MCF 10A (cell line): ENCODE data around the gene SNAPIN. TPM values are rescaled to one million over a fixed set of nuclear protein-coding genes. Genes with fewer than 3 reads are reported as not detected.

ENCODE experiments used
- BruUV-seq: library from RNA; stranded (reverse); fragments of 400-500 nt; replicated peaks from 2 replicates; lab custom pipeline; 2021; lab: Mats Ljungman, UMichigan
- CTCF ChIA-PET: fragments of 300-600 bp; sonication (Branson Sonifier 250); formaldehyde crosslinking; extraction: SDS; loops from one replicate; lab custom pipeline; 2021; ENCODE audit warnings: antibody characterized with exemption, inconsistent platforms; lab: Yijun Ruan, JAX
- POLR2A ChIA-PET: fragments of 300-600, 350-650 bp; sonication (Branson Sonifier 250); formaldehyde crosslinking; extraction: SDS; loops from one replicate; lab custom pipeline; 2020; ENCODE audit warnings: antibody characterized with exemption, inconsistent platforms; lab: Yijun Ruan, JAX
- DNase-seq: peaks from one replicate; pipeline ENCODE4 v3.0.0-alpha.2; 2018; ENCODE audit not compliant: unreplicated experiment
- H3K27ac Mint-ChIP-seq: one replicate; pipeline ENCODE4 v1.8.0; 2022; ENCODE audit warnings: mild to moderate bottlenecking, low read depth, mixed read lengths; ENCODE audit not compliant: unreplicated experiment
- H3K27me3 Mint-ChIP-seq: one replicate; pipeline ENCODE4 v1.8.0; 2022; ENCODE audit warnings: mixed read lengths; ENCODE audit not compliant: insufficient read depth, unreplicated experiment
- H3K36me3 Mint-ChIP-seq: one replicate; pipeline ENCODE4 v1.8.0; 2022; ENCODE audit warnings: mild to moderate bottlenecking, moderate library complexity, mixed read lengths; ENCODE audit not compliant: insufficient read depth, unreplicated experiment
- H3K4me1 Mint-ChIP-seq: one replicate; pipeline ENCODE4 v1.8.0; 2022; ENCODE audit warnings: mixed read lengths; ENCODE audit not compliant: insufficient read depth, unreplicated experiment
- H3K4me3 Mint-ChIP-seq: one replicate; pipeline ENCODE4 v1.8.0; 2022; ENCODE audit warnings: mild to moderate bottlenecking, moderate library complexity, mixed read lengths; ENCODE audit not compliant: unreplicated experiment
- H3K9me3 Mint-ChIP-seq: one replicate; pipeline ENCODE4 v1.8.0; 2022; ENCODE audit warnings: mixed read lengths; ENCODE audit not compliant: unreplicated experiment
- intact Hi-C: fragments of 100-400 bp; cut with micrococcal nuclease; formaldehyde crosslinking; loops from 2 replicates; pipeline ENCODE4 v1.14.1; 2022
- total RNA-seq: library from RNA; stranded (reverse); gene quantifications from 2 replicates; pipeline ENCODE4 v1.2.3, GENCODE V29; 2022
- TF ChIP-seq, protein P1 (sequence below): fragments of 200-600 bp; IDR thresholded peaks from one replicate; pipeline ENCODE4 v1.8.0; 2022; ENCODE audit warnings: antibody characterized with exemption, mild to moderate bottlenecking; ENCODE audit not compliant: unreplicated experiment

SNAPIN gene
- total RNA-seq, 1 experiment from 2014 or later, result 63.7 TPM

DNA sequence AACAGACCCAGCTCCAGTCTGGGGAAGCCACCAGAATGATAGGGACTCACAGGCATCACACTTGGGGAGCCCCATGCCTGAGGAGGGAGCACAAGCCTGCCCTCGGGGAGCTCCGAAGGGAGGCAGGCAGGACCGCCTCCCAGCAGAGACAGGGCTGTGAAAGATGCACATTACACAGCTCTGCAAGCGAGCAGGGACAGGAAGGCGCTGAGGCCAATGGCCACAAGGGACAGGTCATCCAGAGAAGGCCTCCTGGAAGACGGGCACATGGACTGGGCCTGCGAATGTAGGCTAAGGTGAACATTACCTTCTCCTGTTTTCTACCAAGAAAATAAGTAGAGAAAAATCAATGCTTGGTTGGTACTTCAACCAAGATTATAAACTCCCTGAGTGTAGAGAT is 24.2 kb downstream of the SNAPIN start:
- Mint-ChIP-seq H3K4me3 (no peak overlapping the region), H3K4me1 (peaks cover 15% of the 10 kb centered on the region), H3K9me3 (no peaks in the 10 kb centered on the region), H3K27me3 (peaks cover 55% of the 10 kb centered on the region), H3K27ac (no peak overlapping the region), H3K36me3 (no peaks in the 10 kb centered on the region)
- CTCF ChIA-PET, result interaction anchor here (1.0 kb wide), 1 partner anchor 295 kb away, joined by 8 read pairs; the partner anchor contains the start of gene JTB
- TF ChIP-seq, protein P1, sequence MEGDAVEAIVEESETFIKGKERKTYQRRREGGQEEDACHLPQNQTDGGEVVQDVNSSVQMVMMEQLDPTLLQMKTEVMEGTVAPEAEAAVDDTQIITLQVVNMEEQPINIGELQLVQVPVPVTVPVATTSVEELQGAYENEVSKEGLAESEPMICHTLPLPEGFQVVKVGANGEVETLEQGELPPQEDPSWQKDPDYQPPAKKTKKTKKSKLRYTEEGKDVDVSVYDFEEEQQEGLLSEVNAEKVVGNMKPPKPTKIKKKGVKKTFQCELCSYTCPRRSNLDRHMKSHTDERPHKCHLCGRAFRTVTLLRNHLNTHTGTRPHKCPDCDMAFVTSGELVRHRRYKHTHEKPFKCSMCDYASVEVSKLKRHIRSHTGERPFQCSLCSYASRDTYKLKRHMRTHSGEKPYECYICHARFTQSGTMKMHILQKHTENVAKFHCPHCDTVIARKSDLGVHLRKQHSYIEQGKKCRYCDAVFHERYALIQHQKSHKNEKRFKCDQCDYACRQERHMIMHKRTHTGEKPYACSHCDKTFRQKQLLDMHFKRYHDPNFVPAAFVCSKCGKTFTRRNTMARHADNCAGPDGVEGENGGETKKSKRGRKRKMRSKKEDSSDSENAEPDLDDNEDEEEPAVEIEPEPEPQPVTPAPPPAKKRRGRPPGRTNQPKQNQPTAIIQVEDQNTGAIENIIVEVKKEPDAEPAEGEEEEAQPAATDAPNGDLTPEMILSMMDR, result no peak
- intact Hi-C loops, result no loop called here
- no TSS peak for BruUV-seq
- no peak for DNase-seq
- POLR2A ChIA-PET, result interaction anchor here (0.6 to 0.8 kb wide), 2 partner anchors 11 to 49 kb away, joined by 3 read pairs; partner anchors contain the start of gene CHTOP

- DNase-seq, result peak; percentile 53
- intact Hi-C loops, result no loop called here
- Mint-ChIP-seq H3K36me3 (no peaks in the 10 kb centered on the region), H3K4me1 (peaks cover 9% of the 10 kb centered on the region), H3K27ac (no peak overlapping the region), H3K27me3 (peaks cover 46% of the 10 kb centered on the region), H3K4me3 (no peak overlapping the region), H3K9me3 (no peaks in the 10 kb centered on the region)
- TF ChIP-seq, protein P1, result no peak
- no TSS peak for BruUV-seq
- ChIA-PET POLR2A (no interaction called here), CTCF (interaction anchor here (0.6 to 1.0 kb wide), 4 partner anchors 15 to 172 kb away, joined by 3 to 5 read pairs (median 4); no protein-coding TSS in a partner anchor)
Observed at GRCh38 chr1:153683854-153684253, 25.4 kb downstream of the SNAPIN start.

- H3K27me3 Mint-ChIP-seq, result peaks cover 35% of the 10 kb centered on the region
- BruUV-seq, result no TSS peak
- peaks cover 8% of the 10 kb centered on the region for H3K4me1 Mint-ChIP-seq
- H3K9me3 Mint-ChIP-seq, result no peaks in the 10 kb centered on the region
- H3K27ac Mint-ChIP-seq, result no peak overlapping the region
- CTCF ChIA-PET, result interaction anchor here (0.7 to 1.0 kb wide), 3 partner anchors 8 to 65 kb away, joined by 3 read pairs; no protein-coding TSS in a partner anchor
- DNase-seq, result no peak
- POLR2A ChIA-PET, result no interaction called here
- no peak overlapping the region for H3K4me3 Mint-ChIP-seq
- TF ChIP-seq, protein P1, result no peak
- intact Hi-C loops, result no loop called here
- H3K36me3 Mint-ChIP-seq, result no peaks in the 10 kb centered on the region
Observed at GRCh38 chr1:153684892-153685291, 26.4 kb downstream of the SNAPIN start.

DNA sequence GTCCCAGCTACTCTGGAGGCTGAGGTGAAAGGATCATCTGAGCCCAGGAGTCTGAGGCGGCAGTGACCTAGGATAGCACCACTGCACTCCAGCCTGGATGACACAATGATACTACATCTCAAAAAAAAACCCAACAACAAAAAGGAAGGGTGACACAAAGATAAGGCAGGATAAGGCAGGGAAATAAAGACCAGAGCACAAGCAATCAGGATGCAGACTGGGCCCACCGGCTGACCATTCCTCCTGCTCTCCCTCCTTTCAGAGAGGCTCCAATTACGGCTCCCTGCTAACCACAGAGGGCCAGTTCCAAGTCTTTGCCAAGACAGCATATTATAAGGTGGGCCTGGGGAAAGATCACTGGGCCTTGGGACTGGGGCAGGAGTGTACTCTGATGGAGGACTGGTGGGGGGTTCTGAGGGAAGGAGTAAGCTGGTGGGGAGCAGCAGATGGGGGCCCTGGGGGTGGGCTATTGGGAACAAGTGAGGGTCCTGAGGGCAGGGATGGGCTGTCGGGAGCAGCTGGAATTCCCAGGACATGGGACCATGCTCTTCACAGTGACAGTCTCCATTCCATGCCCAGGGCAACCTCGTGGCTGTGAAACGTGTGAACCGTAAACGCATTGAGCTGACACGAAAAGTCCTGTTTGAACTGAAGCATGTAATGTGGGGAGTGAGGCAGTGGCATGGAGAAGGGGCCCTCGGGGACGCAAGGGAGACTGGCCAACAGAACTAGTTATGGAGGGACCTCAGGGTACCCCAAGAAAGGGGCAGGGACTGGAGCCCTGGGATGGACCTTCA is 27.2 kb downstream of the SNAPIN start:
- Mint-ChIP-seq H3K27me3 (peaks cover 27% of the 10 kb centered on the region), H3K36me3 (no peaks in the 10 kb centered on the region), H3K4me1 (peaks cover 8% of the 10 kb centered on the region), H3K27ac (no peak overlapping the region), H3K9me3 (no peaks in the 10 kb centered on the region), H3K4me3 (no peak overlapping the region)
- TF ChIP-seq, protein P1, result no peak
- intact Hi-C loops, result no loop called here
- CTCF ChIA-PET, result interaction anchor here (0.8 kb wide), 1 partner anchor 9 kb away, joined by 3 read pairs; no protein-coding TSS in a partner anchor
- DNase-seq, result no peak
- POLR2A ChIA-PET, result interaction anchor here (0.8 kb wide), 1 partner anchor 9 kb away, joined by 3 read pairs; no protein-coding TSS in a partner anchor
- no TSS peak for BruUV-seq
